ENCODE measurements around the gene TUBGCP2. TPM values are rescaled to one million over a fixed set of nuclear protein-coding genes. Genes with fewer than 3 reads are reported as not detected.

The TUBGCP2 gene
- total and polyA plus RNA-seq, 2 of the 13 experiments (the other 11 are each of a cell fraction or from before 2014, with no cell fraction given), result 21.3 to 34.5 TPM

DNA sequence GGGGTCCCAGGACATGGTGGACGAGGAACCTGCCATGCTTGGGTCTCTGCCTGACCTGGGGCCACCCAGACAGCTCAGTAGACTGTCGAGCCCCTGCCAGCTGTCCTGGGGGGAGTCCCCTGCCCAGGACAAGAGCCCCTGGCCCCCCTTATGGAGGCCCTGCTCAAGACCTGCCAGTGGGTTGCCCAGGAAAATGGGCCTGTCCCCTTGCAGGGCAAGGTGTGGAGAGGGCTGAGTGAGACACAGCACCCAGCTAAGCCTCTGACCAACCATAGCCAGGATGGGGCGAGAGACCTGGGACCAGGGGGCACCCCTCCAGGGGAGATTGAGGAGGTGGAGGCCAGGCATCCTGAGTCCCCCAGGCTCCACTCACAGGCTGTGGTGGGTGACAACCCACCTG is 47.3 kb upstream of the TUBGCP2 start:
- Histone ChIP-seq H3K79me2 (ENCODE audit: insufficient read depth, low read length) (peaks cover 12% of the 10 kb centered on the region), H3K27ac (ENCODE audit: extremely low read length, insufficient read depth, low read length) (no peak overlapping the region), H3K9me3 (ENCODE audit: low read length) (no peaks in the 10 kb centered on the region), H3K9ac (ENCODE audit: insufficient read depth, low read depth, low read length) (peak overlapping the region; percentile 92), H3K4me1 (ENCODE audit: insufficient read depth, low read length) (peaks cover 39% of the 10 kb centered on the region), H3K4me2 (ENCODE audit: low read depth, low read length) (peak overlapping the region; percentile 98), H4K20me1 (ENCODE audit: insufficient read depth, low read length) (peaks cover 13% of the 10 kb centered on the region; the same call in 1 of the 2 replicates), H3K4me3 (replicated peaks in 1 of 3; ENCODE audit: insufficient read depth in 1 of 3, low read depth in 2 of 3, low read length in 3 of 3) (peak overlapping the region in 1 of 3 experiments; percentile 90; a peak in 2 of 6 replicates), H3K36me3 (replicated peaks in 1 of 2; ENCODE audit: control insufficient read depth in 1 of 2, insufficient read depth in 2 of 2, low read length in 2 of 2) (peaks cover 5 to 14% of the 10 kb centered on the region in 2 experiments; a peak in 3 of 5 replicates), H3K27me3 (ENCODE audit: control insufficient read depth in 1 of 2, insufficient read depth in 2 of 2, low read length in 2 of 2) (no peaks in the 10 kb centered on the region), H2AFZ (ENCODE audit: low read length) (no peak overlapping the region)
- in situ Hi-C loops (cut with HindIII; ENCODE audit: extremely low pct_ligation_motif_present, low pct_unique_long_range_greater_than_20kb) (no loop called here), intact Hi-C loops (cut with micrococcal nuclease; ENCODE audit: unreplicated experiment) (no loop called here)
- no peak for ATAC-seq
- CTCF ChIA-PET (ENCODE audit: low intra/inter-chr PET ratio, low total read pairs), result no interaction called here
- WGBS (ENCODE audit: low lambda C conversion rate), result 100% methylated on average over 1 of the region's 3 CpGs
- FAIRE-seq, result no peak
- no peak for DNase-seq (ENCODE audit: low spot score)
- POLR2A ChIA-PET, result interaction anchor here (1.2 to 5.1 kb wide), 3 partner anchors 8 to 32 kb away, joined by 3 to 124 read pairs (median 4); partner anchors contain the start of genes ECHS1 and PRAP1
- TF ChIP-seq, protein P1, sequence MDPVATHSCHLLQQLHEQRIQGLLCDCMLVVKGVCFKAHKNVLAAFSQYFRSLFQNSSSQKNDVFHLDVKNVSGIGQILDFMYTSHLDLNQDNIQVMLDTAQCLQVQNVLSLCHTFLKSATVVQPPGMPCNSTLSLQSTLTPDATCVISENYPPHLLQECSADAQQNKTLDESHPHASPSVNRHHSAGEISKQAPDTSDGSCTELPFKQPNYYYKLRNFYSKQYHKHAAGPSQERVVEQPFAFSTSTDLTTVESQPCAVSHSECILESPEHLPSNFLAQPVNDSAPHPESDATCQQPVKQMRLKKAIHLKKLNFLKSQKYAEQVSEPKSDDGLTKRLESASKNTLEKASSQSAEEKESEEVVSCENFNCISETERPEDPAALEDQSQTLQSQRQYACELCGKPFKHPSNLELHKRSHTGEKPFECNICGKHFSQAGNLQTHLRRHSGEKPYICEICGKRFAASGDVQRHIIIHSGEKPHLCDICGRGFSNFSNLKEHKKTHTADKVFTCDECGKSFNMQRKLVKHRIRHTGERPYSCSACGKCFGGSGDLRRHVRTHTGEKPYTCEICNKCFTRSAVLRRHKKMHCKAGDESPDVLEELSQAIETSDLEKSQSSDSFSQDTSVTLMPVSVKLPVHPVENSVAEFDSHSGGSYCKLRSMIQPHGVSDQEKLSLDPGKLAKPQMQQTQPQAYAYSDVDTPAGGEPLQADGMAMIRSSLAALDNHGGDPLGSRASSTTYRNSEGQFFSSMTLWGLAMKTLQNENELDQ (CRISPR knock-in tag; IDR thresholded peaks at IDR 0.05; ENCODE audit: borderline replicate concordance), result no peak
- TF ChIP-seq SALL2 (CRISPR knock-in tag; IDR thresholded peaks at IDR 0.05) (no peak), ZNF572 (CRISPR knock-in tag; IDR thresholded peaks at IDR 0.05) (no peak), ZNF20 (CRISPR knock-in tag; IDR thresholded peaks at IDR 0.05) (no peak), PHF21A (CRISPR knock-in tag; IDR thresholded peaks at IDR 0.05) (no peak), POLR2A (IDR thresholded peaks at IDR 0.05; ENCODE audit: insufficient read depth in 1 of 2, low read depth in 2 of 2, low read length in 2 of 2) (0 out of 4 replicates have a peak, but pooled peaks of 1 of the 2 experiments have one; percentile 1)
- TF ChIP-seq, protein P2, sequence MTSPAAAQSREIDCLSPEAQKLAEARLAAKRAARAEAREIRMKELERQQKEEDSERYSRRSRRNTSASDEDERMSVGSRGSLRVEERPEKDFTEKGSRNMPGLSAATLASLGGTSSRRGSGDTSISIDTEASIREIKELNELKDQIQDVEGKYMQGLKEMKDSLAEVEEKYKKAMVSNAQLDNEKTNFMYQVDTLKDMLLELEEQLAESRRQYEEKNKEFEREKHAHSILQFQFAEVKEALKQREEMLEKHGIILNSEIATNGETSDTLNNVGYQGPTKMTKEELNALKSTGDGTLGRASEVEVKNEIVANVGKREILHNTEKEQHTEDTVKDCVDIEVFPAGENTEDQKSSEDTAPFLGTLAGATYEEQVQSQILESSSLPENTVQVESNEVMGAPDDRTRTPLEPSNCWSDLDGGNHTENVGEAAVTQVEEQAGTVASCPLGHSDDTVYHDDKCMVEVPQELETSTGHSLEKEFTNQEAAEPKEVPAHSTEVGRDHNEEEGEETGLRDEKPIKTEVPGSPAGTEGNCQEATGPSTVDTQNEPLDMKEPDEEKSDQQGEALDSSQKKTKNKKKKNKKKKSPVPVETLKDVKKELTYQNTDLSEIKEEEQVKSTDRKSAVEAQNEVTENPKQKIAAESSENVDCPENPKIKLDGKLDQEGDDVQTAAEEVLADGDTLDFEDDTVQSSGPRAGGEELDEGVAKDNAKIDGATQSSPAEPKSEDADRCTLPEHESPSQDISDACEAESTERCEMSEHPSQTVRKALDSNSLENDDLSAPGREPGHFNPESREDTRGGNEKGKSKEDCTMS (CRISPR knock-in tag; conservative IDR thresholded peaks at IDR 0.05), result no peak
- TF ChIP-seq, protein P3, sequence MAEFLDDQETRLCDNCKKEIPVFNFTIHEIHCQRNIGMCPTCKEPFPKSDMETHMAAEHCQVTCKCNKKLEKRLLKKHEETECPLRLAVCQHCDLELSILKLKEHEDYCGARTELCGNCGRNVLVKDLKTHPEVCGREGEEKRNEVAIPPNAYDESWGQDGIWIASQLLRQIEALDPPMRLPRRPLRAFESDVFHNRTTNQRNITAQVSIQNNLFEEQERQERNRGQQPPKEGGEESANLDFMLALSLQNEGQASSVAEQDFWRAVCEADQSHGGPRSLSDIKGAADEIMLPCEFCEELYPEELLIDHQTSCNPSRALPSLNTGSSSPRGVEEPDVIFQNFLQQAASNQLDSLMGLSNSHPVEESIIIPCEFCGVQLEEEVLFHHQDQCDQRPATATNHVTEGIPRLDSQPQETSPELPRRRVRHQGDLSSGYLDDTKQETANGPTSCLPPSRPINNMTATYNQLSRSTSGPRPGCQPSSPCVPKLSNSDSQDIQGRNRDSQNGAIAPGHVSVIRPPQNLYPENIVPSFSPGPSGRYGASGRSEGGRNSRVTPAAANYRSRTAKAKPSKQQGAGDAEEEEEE (CRISPR knock-in tag; IDR thresholded peaks at IDR 0.05; ENCODE audit: borderline replicate concordance), result no peak
- BruUV-seq (replicated peaks), result no TSS peak
